OCI-LY3 (cell line): Measurements from ENCODE around the gene FREM1.

ENCODE experiments used
- EZH2phosphoT487 ChIP-seq: fragments of 200-600 bp; shearing (Covaris generic); IDR thresholded peaks from 2 replicates; pipeline ENCODE4 v1.6.1; 2018; ENCODE audit warnings: antibody characterized with exemption, mixed run types, low read depth
- TF ChIP-seq, protein P1 (sequence below): fragments of 200-600, 300-600 bp; sonication (generic); IDR thresholded peaks from 2 replicates; pipeline ENCODE4 v1.5.1; 2014; ENCODE audit warnings: antibody characterized with exemption, low read length, low read depth

DNA sequence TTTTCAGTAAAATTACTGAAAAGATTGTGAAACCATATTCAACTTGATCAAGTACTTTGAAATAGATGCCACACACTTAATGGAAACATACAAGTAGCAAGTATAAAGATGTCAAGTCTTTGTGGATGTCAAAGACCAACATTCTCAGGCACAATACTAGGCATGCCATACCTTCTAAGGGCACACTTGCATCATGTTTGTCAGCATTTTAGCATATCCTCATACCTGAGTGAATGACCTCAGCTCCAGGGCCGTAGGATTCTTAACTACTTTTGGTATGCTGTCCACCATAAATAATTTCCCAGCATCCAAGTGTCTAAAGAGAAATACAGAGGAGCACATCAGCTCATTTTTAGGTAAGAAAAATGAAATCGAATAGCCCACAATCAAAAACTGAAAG, 86.4 kb downstream of the FREM1 start:
- TF ChIP-seq, protein P1, sequence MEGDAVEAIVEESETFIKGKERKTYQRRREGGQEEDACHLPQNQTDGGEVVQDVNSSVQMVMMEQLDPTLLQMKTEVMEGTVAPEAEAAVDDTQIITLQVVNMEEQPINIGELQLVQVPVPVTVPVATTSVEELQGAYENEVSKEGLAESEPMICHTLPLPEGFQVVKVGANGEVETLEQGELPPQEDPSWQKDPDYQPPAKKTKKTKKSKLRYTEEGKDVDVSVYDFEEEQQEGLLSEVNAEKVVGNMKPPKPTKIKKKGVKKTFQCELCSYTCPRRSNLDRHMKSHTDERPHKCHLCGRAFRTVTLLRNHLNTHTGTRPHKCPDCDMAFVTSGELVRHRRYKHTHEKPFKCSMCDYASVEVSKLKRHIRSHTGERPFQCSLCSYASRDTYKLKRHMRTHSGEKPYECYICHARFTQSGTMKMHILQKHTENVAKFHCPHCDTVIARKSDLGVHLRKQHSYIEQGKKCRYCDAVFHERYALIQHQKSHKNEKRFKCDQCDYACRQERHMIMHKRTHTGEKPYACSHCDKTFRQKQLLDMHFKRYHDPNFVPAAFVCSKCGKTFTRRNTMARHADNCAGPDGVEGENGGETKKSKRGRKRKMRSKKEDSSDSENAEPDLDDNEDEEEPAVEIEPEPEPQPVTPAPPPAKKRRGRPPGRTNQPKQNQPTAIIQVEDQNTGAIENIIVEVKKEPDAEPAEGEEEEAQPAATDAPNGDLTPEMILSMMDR = no peak
- TF ChIP-seq EZH2phosphoT487 = no peak
